Glutamatergic neuron (in vitro differentiated cells): ENCODE data around the gene CHRM2. TPM values are rescaled to one million over a fixed set of nuclear protein-coding genes. Genes with fewer than 3 reads are reported as not detected.

ENCODE experiments used
- DNase-seq: peaks from one replicate; pipeline ENCODE4 v3.0.0; 2022
- H3K27ac Mint-ChIP-seq: one replicate; pipeline ENCODE4 v1.8.0; 2020; ENCODE audit warnings: mild to moderate bottlenecking, mixed read lengths, inconsistent platforms; ENCODE audit not compliant: unreplicated experiment
- H3K27me3 Mint-ChIP-seq: one replicate; pipeline ENCODE4 v1.8.0; 2020; ENCODE audit warnings: mild to moderate bottlenecking, moderate library complexity, mixed read lengths, inconsistent platforms; ENCODE audit not compliant: unreplicated experiment
- H3K36me3 Mint-ChIP-seq: one replicate; pipeline ENCODE4 v1.8.0; 2020; ENCODE audit warnings: mild to moderate bottlenecking, mixed read lengths, inconsistent platforms; ENCODE audit not compliant: unreplicated experiment
- H3K4me1 Mint-ChIP-seq: one replicate; pipeline ENCODE4 v1.8.0; 2020; ENCODE audit warnings: mild to moderate bottlenecking, low read depth, mixed read lengths, inconsistent platforms; ENCODE audit not compliant: unreplicated experiment
- H3K4me3 Mint-ChIP-seq: one replicate; pipeline ENCODE4 v1.8.0; 2020; ENCODE audit warnings: mild to moderate bottlenecking, mixed read lengths, inconsistent platforms; ENCODE audit not compliant: unreplicated experiment
- H3K9me3 Mint-ChIP-seq: one replicate; pipeline ENCODE4 v1.8.0; 2020; ENCODE audit warnings: mild to moderate bottlenecking, moderate library complexity, mixed read lengths, inconsistent platforms; ENCODE audit not compliant: unreplicated experiment
- total RNA-seq: library from RNA; stranded (reverse); fragmentation: NEBNext Ultra II Directional; extraction: Animal tissue kit (Norgen Biotek cat#: 25700); gene quantifications from one replicate; pipeline ENCODE4 v1.2.1, GENCODE V29; 2021; ENCODE audit not compliant: unreplicated experiment
- TF ChIP-seq, protein P1 (sequence below): fragments of 200-600 bp; sonication (generic); IDR thresholded peaks from one replicate; pipeline ENCODE4 v1.5.0; 2021; ENCODE audit not compliant: partially characterized antibody, unreplicated experiment

The CHRM2 gene
- total RNA-seq, 1 donor from 2014 or later: not detected

DNA sequence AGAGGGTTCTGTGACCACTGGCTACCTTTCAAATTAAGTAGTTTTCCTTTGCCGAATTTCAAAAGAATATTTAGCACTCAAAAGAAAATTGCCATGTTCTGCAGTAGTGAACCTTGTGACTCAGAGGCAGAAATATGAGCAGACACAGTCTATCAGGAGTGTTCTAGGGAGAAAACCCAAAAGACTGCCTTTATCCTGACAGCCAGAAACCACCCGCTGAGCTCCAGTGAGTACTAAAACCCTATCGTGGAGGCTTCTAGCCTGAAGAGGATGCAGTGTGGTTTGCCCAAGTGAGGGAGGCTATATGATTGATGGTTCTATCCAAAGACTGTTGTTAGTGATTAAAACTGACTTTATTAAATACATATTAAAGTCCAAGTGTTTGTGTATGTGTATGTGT lies 21.9 kb downstream of the CHRM2 start:
- no peaks in the 10 kb centered on the region for H3K4me1 Mint-ChIP-seq
- no peak for DNase-seq
- no peak overlapping the region for H3K27ac Mint-ChIP-seq
- no peaks in the 10 kb centered on the region for H3K27me3 Mint-ChIP-seq
- no peak overlapping the region for H3K4me3 Mint-ChIP-seq
- TF ChIP-seq, protein P1, sequence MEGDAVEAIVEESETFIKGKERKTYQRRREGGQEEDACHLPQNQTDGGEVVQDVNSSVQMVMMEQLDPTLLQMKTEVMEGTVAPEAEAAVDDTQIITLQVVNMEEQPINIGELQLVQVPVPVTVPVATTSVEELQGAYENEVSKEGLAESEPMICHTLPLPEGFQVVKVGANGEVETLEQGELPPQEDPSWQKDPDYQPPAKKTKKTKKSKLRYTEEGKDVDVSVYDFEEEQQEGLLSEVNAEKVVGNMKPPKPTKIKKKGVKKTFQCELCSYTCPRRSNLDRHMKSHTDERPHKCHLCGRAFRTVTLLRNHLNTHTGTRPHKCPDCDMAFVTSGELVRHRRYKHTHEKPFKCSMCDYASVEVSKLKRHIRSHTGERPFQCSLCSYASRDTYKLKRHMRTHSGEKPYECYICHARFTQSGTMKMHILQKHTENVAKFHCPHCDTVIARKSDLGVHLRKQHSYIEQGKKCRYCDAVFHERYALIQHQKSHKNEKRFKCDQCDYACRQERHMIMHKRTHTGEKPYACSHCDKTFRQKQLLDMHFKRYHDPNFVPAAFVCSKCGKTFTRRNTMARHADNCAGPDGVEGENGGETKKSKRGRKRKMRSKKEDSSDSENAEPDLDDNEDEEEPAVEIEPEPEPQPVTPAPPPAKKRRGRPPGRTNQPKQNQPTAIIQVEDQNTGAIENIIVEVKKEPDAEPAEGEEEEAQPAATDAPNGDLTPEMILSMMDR: no peak
- H3K9me3 Mint-ChIP-seq: peaks cover 3% of the 10 kb centered on the region
- no peaks in the 10 kb centered on the region for H3K36me3 Mint-ChIP-seq

DNA sequence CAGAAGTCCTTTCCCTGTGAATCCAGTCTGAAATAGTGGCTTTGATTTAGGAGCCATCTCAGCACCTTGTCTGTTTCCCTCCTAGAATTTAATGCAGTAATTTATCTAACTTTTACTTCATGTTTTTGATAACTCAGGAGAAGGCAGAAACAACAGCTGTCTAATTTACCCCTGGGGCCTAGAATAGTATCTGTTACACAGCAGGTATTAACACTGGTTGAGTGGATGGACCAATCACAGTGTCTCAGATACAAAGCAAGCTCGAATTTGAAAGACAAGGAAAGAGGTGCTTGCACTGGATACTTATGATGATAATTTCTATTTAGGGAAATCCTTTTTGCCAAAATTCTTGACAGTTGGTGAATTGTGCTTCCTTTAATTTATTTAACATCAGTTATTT lies 23.4 kb downstream of the CHRM2 start:
- Mint-ChIP-seq H3K4me1 (no peaks in the 10 kb centered on the region), H3K4me3 (no peak overlapping the region), H3K27me3 (no peaks in the 10 kb centered on the region), H3K9me3 (peaks cover 3% of the 10 kb centered on the region), H3K36me3 (no peaks in the 10 kb centered on the region), H3K27ac (no peak overlapping the region)
- TF ChIP-seq, protein P1: no peak
- no peak for DNase-seq

DNA sequence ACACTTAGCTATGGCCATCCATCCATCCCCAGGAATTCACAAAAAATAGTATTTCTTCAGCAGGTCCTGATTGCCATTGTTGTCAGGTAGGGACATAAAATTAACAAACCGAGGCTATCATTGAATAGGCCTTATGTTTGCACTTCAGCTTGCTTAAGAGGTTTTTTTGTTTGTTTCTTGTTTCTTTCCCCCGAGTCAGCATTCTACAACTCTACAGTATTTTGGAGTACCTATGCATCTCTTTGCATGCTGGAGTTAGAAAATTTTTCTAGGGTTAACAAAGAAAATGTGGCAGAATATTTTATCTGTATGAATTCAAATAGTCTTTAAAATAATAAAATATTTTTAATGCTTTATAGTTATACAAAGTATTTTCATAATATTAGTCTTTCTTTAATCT lies 26.3 kb downstream of the CHRM2 start:
- no peak overlapping the region for H3K4me3 Mint-ChIP-seq
- H3K27me3 Mint-ChIP-seq: no peaks in the 10 kb centered on the region
- no peaks in the 10 kb centered on the region for H3K36me3 Mint-ChIP-seq
- peaks cover 3% of the 10 kb centered on the region for H3K9me3 Mint-ChIP-seq
- TF ChIP-seq, protein P1: no peak
- no peaks in the 10 kb centered on the region for H3K4me1 Mint-ChIP-seq
- H3K27ac Mint-ChIP-seq: no peak overlapping the region
- DNase-seq: no peak

DNA sequence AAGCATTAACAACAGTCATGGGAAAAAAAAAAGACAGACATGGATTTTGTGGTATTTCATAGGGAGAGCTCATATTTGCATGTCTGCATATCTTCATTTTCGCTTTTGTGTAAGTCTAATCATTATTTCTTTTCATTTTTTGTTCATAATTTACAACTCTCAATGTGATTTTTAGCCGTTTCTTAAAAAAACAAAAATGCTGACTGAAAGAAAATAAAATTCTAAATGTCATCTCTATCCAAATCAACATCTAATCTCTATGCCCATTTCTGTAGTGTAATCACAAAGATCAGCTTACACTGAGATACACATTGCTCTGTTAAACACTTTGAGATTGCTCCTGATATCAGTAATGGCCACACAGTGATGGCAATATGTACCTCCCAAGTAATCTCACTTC lies 29.2 kb downstream of the CHRM2 start:
- Mint-ChIP-seq H3K27ac (no peak overlapping the region), H3K4me1 (no peaks in the 10 kb centered on the region), H3K27me3 (no peaks in the 10 kb centered on the region), H3K4me3 (no peak overlapping the region), H3K9me3 (no peaks in the 10 kb centered on the region), H3K36me3 (no peaks in the 10 kb centered on the region)
- TF ChIP-seq, protein P1: no peak
- DNase-seq: no peak

DNA sequence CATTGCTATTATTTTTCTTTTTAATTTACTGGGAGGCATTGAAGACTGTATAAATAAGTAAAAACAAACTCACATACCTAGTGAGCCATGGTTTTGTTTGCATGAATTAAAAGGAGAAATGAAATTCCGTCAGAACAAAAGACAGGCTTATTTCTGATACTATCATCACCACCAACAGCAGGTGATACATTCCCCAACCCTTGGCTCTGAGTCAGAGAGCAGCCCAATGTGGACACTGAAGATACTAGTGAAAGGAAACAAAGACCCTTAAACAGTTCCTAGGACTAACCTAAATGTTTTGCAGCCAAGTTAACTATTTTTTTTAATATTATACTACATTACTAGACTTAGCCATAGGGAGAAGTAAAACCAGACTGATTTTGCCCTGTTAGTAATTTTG lies 31.6 kb downstream of the CHRM2 start:
- no peak overlapping the region for H3K27ac Mint-ChIP-seq

More for the DNA sequence above, 31.6 kb downstream of the CHRM2 start:
- Mint-ChIP-seq H3K4me1 (no peaks in the 10 kb centered on the region), H3K4me3 (no peak overlapping the region), H3K9me3 (no peaks in the 10 kb centered on the region), H3K36me3 (no peaks in the 10 kb centered on the region), H3K27me3 (no peaks in the 10 kb centered on the region)
- no peak for DNase-seq
- TF ChIP-seq, protein P1: no peak
